Transverse colon (tissue), 4 donors: ENCODE results near the gene CD226.

ENCODE experiments used
- EP300 ChIP-seq: sonication (generic); formaldehyde crosslinking; IDR thresholded peaks from one replicate; pipeline ENCODE4 v1.6.1; 2017; ENCODE audit warnings: antibody characterized with exemption, low read depth
- POLR2A ChIP-seq: fragments of 450-650 bp; IDR thresholded peaks from one replicate; pipeline ENCODE4 v1.6.1; 2016; ENCODE audit warnings: antibody characterized with exemption, mild to moderate bottlenecking, moderate library complexity
- POLR2AphosphoS5 ChIP-seq, 3 donors: sonication (generic); formaldehyde crosslinking; IDR thresholded peaks; one replicate each; pipeline ENCODE4 v1.6.1; 2016; ENCODE audit warnings: antibody characterized with exemption in 3 of 3
- TF ChIP-seq, protein P1 (sequence below), 5 experiments: fragments of 200-600 bp in 3 of 5; fragments of 450-650 bp in 2 of 5; sonication (generic) in 3 of 5; IDR thresholded peaks; 1 replicate in 2 of 5; 2 replicates in 3 of 5; pipeline ENCODE4 v1.5.1; 2016 to 2017; ENCODE audit warnings: antibody characterized with exemption in 5 of 5, inconsistent platforms in 3 of 5, mild to moderate bottlenecking in 2 of 5, moderate library complexity in 1 of 5

DNA sequence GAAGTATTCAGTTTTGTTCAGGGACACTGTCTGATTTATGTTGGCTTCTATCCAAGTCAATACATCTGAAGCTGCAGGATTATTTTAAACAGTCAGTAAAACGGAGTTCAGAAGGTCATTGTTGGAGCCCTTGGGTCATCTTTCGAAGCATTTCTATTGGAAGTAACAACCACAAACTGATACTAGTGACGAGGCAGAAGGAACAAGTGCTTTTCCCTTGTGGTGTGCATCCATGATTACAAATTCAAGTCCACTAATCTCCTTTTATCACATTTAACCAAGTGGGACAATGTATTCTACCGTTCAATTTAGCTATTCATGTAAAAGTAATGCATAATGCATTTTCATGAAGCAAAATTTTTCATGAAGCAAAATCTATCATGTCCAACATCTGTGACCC lies 76.9 kb downstream of the CD226 start:
- TF ChIP-seq, protein P1, sequence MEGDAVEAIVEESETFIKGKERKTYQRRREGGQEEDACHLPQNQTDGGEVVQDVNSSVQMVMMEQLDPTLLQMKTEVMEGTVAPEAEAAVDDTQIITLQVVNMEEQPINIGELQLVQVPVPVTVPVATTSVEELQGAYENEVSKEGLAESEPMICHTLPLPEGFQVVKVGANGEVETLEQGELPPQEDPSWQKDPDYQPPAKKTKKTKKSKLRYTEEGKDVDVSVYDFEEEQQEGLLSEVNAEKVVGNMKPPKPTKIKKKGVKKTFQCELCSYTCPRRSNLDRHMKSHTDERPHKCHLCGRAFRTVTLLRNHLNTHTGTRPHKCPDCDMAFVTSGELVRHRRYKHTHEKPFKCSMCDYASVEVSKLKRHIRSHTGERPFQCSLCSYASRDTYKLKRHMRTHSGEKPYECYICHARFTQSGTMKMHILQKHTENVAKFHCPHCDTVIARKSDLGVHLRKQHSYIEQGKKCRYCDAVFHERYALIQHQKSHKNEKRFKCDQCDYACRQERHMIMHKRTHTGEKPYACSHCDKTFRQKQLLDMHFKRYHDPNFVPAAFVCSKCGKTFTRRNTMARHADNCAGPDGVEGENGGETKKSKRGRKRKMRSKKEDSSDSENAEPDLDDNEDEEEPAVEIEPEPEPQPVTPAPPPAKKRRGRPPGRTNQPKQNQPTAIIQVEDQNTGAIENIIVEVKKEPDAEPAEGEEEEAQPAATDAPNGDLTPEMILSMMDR (IDR thresholded peaks at IDR 0.05): no peak
- TF ChIP-seq EP300 (no peak), POLR2AphosphoS5 (IDR thresholded peaks at IDR 0.05) (no peak), POLR2A (no peak)
